ENCODE data around the gene TMEM130.

DNA sequence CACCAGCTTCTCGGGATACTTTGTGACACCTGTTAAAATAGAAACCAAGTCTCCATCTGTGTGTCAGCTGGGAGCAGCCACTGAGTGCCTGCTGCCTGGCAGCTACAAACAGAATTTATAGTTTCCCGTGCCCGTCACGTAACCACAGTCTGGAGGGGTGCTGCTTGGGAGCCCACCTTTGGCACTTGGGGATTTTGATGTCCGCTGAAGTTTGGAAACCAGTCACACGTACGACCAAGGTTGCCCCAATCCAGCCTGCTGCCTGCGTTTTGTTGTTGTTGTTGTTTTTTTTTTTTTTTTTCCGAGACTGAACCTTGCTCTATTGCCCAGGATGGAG is 10.1 kb upstream of the TMEM130 start:
- TF ChIP-seq NFIC (IDR thresholded peaks at IDR 0.05; ENCODE audit: low read depth, low read length) (no peak), CBX5 (IDR thresholded peaks at IDR 0.05; ENCODE audit: low read depth) (no peak)

Data from GM12878 (cell line).